GOT3 (cell line): ENCODE measurements around the gene RETREG3.
"Not testable (repeated sequence)": the region's sequence is repeated elsewhere in the genome, so short reads cannot be mapped to it uniquely, and the experiment has no call there.

Experiments
- DNase-seq: peaks from one replicate; lab custom pipeline; 2025; ENCODE audit warnings: mixed read lengths; lab: John Stamatoyannopoulos, UW

The RETREG3 gene

GRCh38 chr17:42609182-42609813 is at the start of gene RETREG3, which contains the start of gene TUBG1:
Gene RETREG3, minus strand, starts transcription at chr17:42609374. Its CDS starts 50 bp downstream, at chr17:42609324.
Gene TUBG1, plus strand, starts transcription at chr17:42609683. Its CDS starts 55 bp downstream, at chr17:42609738.
- peak; percentile 97 for DNase-seq

- DNase-seq = no peak
These were observed 48.8 kb upstream of the RETREG3 start for GRCh38 chr17:42657824-42658588.

- DNase-seq = no peak
These were observed 46.4 kb upstream of the RETREG3 start for GRCh38 chr17:42655528-42655927.

- DNase-seq = no peak
These were observed 44.3 kb upstream of the RETREG3 start for GRCh38 chr17:42653179-42654124.

GRCh38 chr17:42651392-42651791 is 42.2 kb upstream of the RETREG3 start:
- DNase-seq = no peak

- DNase-seq = no peak
These were observed 38.6 kb upstream of the RETREG3 start for GRCh38 chr17:42647778-42648177.

GRCh38 chr17:42642336-42642735 is 33.2 kb upstream of the RETREG3 start:
- DNase-seq = no peak

GRCh38 chr17:42640121-42640520 is 30.9 kb upstream of the RETREG3 start:
- DNase-seq = no peak

- no peak for DNase-seq
These were observed 30.4 kb upstream of the RETREG3 start for GRCh38 chr17:42639525-42640113.

- no peak for DNase-seq
These were observed 23.8 kb upstream of the RETREG3 start for GRCh38 chr17:42632949-42633444.

GRCh38 chr17:42629411-42630009 is 20.3 kb upstream of the RETREG3 start:
- DNase-seq = no peak

GRCh38 chr17:42627032-42627764 is 18.0 kb upstream of the RETREG3 start:
- not testable (repeated sequence) for DNase-seq

- no peak for DNase-seq
These were observed 14.8 kb upstream of the RETREG3 start for GRCh38 chr17:42623732-42624596.

- DNase-seq = no peak
These were observed 14.1 kb upstream of the RETREG3 start for GRCh38 chr17:42623271-42623670.

- DNase-seq = not testable (repeated sequence)
These were observed 12.8 kb upstream of the RETREG3 start for GRCh38 chr17:42621987-42622386.

- DNase-seq = no peak
These were observed 9.4 kb upstream of the RETREG3 start for GRCh38 chr17:42618442-42619150.

- DNase-seq = no peak
These were observed 8.8 kb upstream of the RETREG3 start for GRCh38 chr17:42617956-42618431.

- no peak for DNase-seq
These were observed 4.6 kb upstream of the RETREG3 start for GRCh38 chr17:42613699-42614295.
